ENCODE measurements around the gene SLC1A2. TPM values are rescaled to one million over a fixed set of nuclear protein-coding genes. Genes with fewer than 3 reads are reported as not detected.

Gene SLC1A2
- total RNA-seq, 2 experiments from 2014 or later, result not detected

DNA sequence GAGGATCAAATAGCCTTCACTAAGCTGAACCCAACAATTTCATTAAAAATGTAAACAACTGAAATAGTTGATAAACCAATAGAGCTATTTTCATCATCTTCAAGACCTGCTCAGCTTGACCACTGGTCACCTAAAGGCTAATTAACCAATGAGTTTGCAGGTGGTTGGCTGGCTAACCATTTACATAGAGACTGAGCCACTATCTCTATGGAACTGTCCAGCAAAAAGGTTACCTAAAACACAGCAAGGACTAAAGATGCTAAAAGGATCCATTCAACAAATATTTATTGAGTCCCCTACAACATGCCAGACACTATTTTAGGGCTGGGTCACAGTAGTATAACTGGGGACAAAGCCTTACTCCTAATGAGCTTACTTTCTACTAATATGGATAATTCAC, 156.6 kb downstream of the SLC1A2 start:
- DNase-seq (no peak), ATAC-seq (no peak)
- no peaks in the 10 kb centered on the region for H3K36me3 Mint-ChIP-seq (ENCODE audit: low read depth)
- peaks cover 11% of the 10 kb centered on the region for H3K4me1 Mint-ChIP-seq (ENCODE audit: low read depth)
- H3K4me3 Mint-ChIP-seq, result no peak overlapping the region
- intact Hi-C loops (cut with micrococcal nuclease), result no loop called here
- CTCF ChIA-PET, result no interaction called here
- no peaks in the 10 kb centered on the region for H3K9me3 Mint-ChIP-seq
- peaks cover 2% of the 10 kb centered on the region for H3K27me3 Mint-ChIP-seq
- no peak overlapping the region for H3K27ac Mint-ChIP-seq
- TF ChIP-seq, protein P1, sequence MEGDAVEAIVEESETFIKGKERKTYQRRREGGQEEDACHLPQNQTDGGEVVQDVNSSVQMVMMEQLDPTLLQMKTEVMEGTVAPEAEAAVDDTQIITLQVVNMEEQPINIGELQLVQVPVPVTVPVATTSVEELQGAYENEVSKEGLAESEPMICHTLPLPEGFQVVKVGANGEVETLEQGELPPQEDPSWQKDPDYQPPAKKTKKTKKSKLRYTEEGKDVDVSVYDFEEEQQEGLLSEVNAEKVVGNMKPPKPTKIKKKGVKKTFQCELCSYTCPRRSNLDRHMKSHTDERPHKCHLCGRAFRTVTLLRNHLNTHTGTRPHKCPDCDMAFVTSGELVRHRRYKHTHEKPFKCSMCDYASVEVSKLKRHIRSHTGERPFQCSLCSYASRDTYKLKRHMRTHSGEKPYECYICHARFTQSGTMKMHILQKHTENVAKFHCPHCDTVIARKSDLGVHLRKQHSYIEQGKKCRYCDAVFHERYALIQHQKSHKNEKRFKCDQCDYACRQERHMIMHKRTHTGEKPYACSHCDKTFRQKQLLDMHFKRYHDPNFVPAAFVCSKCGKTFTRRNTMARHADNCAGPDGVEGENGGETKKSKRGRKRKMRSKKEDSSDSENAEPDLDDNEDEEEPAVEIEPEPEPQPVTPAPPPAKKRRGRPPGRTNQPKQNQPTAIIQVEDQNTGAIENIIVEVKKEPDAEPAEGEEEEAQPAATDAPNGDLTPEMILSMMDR (IDR thresholded peaks at IDR 0.05), result no peak
- POLR2A ChIA-PET, result no interaction called here

DNA sequence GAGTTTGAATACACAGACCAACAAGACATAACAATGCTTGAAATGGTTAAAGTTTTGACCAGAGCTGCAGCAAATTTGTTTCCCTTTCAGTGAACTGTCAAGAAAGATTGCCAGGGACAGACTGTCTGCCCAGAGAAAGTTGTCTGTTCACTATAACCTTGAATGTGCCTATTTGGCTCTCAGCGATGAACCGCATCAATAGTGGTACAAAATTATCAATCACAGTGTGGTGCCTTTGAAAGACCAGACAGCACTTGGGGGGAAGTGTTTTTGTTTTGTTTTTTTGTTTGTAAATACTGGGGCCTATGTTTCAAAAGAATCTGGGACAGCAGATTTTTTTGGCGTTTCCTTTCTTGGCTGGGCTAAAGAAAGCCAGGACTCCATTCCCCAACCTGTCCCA, 157.3 kb downstream of the SLC1A2 start:
- TF ChIP-seq, protein P1 (IDR thresholded peaks at IDR 0.05), result no peak
- ChIA-PET CTCF (no interaction called here), POLR2A (interaction anchor here (1.0 to 1.6 kb wide), 2 partner anchors 10 to 18 kb away, joined by 3 read pairs; no protein-coding TSS in a partner anchor)
- H3K27ac Mint-ChIP-seq, result no peak overlapping the region
- H3K9me3 Mint-ChIP-seq, result no peaks in the 10 kb centered on the region
- H3K4me3 Mint-ChIP-seq, result no peak overlapping the region
- H3K4me1 Mint-ChIP-seq (ENCODE audit: low read depth), result peaks cover 17% of the 10 kb centered on the region
- no peak for DNase-seq
- intact Hi-C loops (cut with micrococcal nuclease), result no loop called here
- H3K36me3 Mint-ChIP-seq (ENCODE audit: low read depth), result no peaks in the 10 kb centered on the region
- peaks cover 2% of the 10 kb centered on the region for H3K27me3 Mint-ChIP-seq
- ATAC-seq, result no peak

DNA sequence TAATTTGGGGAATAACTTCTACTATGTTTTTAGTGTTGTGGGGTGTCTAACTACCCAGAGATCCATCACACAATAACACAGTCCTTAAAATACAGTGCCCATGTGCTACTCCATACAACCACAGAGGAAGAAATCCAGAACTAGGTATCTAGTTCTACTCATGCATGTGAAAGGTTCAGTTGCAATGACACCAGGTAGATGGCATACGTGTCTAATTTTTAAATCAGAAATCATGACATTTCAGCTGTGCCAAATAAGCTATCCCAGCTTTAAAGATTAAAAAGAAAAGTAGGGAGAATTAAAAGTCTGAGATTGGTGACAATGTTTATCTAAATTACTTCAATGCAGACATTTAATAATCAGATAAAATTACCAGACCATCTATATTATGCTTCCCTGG, 158.2 kb downstream of the SLC1A2 start:
- ATAC-seq, result no peak
- Mint-ChIP-seq H3K27ac (no peak overlapping the region), H3K9me3 (no peaks in the 10 kb centered on the region), H3K27me3 (peaks cover 2% of the 10 kb centered on the region), H3K36me3 (ENCODE audit: low read depth) (no peaks in the 10 kb centered on the region), H3K4me1 (ENCODE audit: low read depth) (peaks cover 20% of the 10 kb centered on the region), H3K4me3 (no peak overlapping the region)
- ChIA-PET CTCF (interaction anchor here (1.0 to 1.1 kb wide), 2 partner anchors 45 to 131 kb away, joined by 3 to 6 read pairs; no protein-coding TSS in a partner anchor), POLR2A (interaction anchor here (1.0 to 1.6 kb wide), 2 partner anchors 11 to 17 kb away, joined by 3 read pairs; no protein-coding TSS in a partner anchor)
- TF ChIP-seq, protein P1 (IDR thresholded peaks at IDR 0.05), result no peak
- no peak for DNase-seq
- intact Hi-C loops (cut with micrococcal nuclease), result no loop called here

DNA sequence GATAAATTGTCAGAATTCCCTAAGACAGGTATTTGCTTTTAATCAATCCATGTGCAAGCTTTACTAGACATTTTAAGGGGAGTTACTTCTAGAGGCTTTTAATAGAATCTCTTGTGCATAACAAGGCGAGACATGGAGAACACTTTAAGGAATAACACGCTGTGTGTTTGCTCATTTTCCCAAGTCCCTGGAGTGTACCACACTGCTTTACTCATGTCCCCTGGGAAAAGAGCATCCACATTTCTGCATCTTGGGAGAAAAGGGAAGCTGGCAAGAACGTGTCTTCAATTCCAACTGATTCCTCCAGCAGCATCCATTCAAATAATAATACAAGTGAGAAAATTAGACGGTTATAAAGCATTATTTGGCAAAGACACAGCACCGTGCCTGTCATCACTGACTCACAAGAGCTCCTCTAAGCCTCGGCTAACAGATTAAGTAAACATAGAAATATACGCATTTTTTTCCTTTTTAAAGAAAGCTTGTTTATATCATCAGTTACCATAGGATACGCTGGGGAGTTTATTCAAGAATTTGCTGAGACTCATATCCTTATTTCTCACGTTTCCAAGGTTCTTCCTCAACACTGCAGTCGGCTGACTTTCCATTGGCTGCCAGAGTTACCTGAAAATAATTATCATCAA, 158.9 kb downstream of the SLC1A2 start:
- TF ChIP-seq, protein P1 (IDR thresholded peaks at IDR 0.05), result no peak
- DNase-seq (no peak), ATAC-seq (no peak)
- Mint-ChIP-seq H3K36me3 (ENCODE audit: low read depth) (no peaks in the 10 kb centered on the region), H3K4me3 (no peak overlapping the region), H3K27ac (no peak overlapping the region), H3K9me3 (no peaks in the 10 kb centered on the region), H3K4me1 (ENCODE audit: low read depth) (peaks cover 25% of the 10 kb centered on the region), H3K27me3 (peaks cover 2% of the 10 kb centered on the region)
- ChIA-PET CTCF (interaction anchor here (1.0 to 1.1 kb wide), 2 partner anchors 45 to 131 kb away, joined by 3 to 6 read pairs; no protein-coding TSS in a partner anchor), POLR2A (interaction anchor here (1.6 kb wide), 1 partner anchor 17 kb away, joined by 3 read pairs; no protein-coding TSS in a partner anchor)
- intact Hi-C loops (cut with micrococcal nuclease), result no loop called here

DNA sequence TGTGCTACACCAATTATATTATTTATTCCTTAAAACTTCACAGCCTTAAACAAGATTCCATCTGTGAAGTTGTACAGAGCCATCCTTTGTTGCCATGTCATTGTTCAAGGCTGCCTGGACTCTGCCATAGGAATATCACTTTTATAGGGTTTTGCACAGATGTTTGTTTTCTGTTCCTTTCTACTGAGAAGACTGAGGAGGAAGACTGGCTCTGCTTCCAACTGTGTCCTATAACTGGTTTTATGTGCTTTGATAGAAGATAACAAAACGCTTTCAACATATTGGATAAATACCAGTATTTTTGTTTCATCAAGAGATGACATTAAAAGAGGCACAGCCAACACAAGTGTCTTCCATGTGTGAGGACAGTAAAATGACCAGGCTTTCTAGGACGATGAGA, 159.8 kb downstream of the SLC1A2 start:
- Mint-ChIP-seq H3K4me3 (no peak overlapping the region), H3K9me3 (no peaks in the 10 kb centered on the region), H3K27me3 (peaks cover 2% of the 10 kb centered on the region), H3K27ac (no peak overlapping the region), H3K4me1 (ENCODE audit: low read depth) (peaks cover 25% of the 10 kb centered on the region), H3K36me3 (ENCODE audit: low read depth) (no peaks in the 10 kb centered on the region)
- TF ChIP-seq, protein P1 (IDR thresholded peaks at IDR 0.05), result no peak
- POLR2A ChIA-PET, result no interaction called here
- ATAC-seq (no peak), DNase-seq (no peak)
- CTCF ChIA-PET, result interaction anchor here (1.4 to 4.3 kb wide), 2 partner anchors 16 to 22 kb away, joined by 4 to 19 read pairs; no protein-coding TSS in a partner anchor
- intact Hi-C loops (cut with micrococcal nuclease), result no loop called here
